ENCODE results near the gene EDARADD.

The EDARADD gene

DNA sequence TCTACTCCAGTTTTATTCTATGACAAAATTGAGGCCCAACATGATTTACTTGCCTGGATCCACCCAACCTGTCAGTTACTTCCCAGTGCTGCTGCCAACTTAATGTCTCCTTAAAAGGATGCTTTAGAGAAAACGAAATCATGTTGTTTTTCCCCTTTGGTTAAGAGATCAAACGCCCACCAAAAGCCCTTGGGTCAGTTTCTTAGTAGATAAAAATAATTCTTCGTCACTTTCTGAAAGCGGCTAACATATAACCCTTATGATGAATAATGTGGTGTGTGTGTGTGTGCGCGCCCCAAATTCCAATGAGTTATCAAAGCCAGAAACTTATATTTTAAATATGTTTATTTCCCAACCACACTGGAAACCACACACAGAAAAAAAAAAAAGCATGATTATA lies 77.0 kb downstream of the EDARADD start:
- Histone ChIP-seq H3K4me1 (ENCODE audit: insufficient read depth, low read length) (no peaks in the 10 kb centered on the region), H3K4me2 (ENCODE audit: insufficient read depth, low read length) (no peak overlapping the region), H4K20me1 (ENCODE audit: insufficient read depth, low read length) (no peaks in the 10 kb centered on the region), H3K79me2 (ENCODE audit: insufficient read depth, low read length) (no peaks in the 10 kb centered on the region), H2AFZ (ENCODE audit: low read depth, low read length) (no peak overlapping the region), H3K27ac (ENCODE audit: low read length) (no peak overlapping the region), H3K9ac (ENCODE audit: low read depth, low read length) (no peak overlapping the region), H3K4me3 (ENCODE audit: low read depth in 1 of 2, low read length in 2 of 2) (no peak overlapping the region), H3K27me3 (ENCODE audit: insufficient read depth, low read length, poor library complexity) (no peaks in the 10 kb centered on the region), H3K36me3 (ENCODE audit: insufficient read depth, low read length) (no peaks in the 10 kb centered on the region), H3K9me3 (ENCODE audit: insufficient read depth, low read length, severe bottlenecking) (no peaks in the 10 kb centered on the region)
- no peak for DNase-seq
- no peak for ATAC-seq (ENCODE audit: insufficient read depth, low read depth)
- no peak for TF ChIP-seq EZH2 (IDR thresholded peaks at IDR 0.05; ENCODE audit: borderline replicate concordance, low read depth, low read length, severe bottlenecking)
- TF ChIP-seq, protein P1, sequence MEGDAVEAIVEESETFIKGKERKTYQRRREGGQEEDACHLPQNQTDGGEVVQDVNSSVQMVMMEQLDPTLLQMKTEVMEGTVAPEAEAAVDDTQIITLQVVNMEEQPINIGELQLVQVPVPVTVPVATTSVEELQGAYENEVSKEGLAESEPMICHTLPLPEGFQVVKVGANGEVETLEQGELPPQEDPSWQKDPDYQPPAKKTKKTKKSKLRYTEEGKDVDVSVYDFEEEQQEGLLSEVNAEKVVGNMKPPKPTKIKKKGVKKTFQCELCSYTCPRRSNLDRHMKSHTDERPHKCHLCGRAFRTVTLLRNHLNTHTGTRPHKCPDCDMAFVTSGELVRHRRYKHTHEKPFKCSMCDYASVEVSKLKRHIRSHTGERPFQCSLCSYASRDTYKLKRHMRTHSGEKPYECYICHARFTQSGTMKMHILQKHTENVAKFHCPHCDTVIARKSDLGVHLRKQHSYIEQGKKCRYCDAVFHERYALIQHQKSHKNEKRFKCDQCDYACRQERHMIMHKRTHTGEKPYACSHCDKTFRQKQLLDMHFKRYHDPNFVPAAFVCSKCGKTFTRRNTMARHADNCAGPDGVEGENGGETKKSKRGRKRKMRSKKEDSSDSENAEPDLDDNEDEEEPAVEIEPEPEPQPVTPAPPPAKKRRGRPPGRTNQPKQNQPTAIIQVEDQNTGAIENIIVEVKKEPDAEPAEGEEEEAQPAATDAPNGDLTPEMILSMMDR (IDR thresholded peaks at IDR 0.05; ENCODE audit: borderline replicate concordance, extremely low read depth, low read length, poor library complexity, severe bottlenecking) = no peak

DNA sequence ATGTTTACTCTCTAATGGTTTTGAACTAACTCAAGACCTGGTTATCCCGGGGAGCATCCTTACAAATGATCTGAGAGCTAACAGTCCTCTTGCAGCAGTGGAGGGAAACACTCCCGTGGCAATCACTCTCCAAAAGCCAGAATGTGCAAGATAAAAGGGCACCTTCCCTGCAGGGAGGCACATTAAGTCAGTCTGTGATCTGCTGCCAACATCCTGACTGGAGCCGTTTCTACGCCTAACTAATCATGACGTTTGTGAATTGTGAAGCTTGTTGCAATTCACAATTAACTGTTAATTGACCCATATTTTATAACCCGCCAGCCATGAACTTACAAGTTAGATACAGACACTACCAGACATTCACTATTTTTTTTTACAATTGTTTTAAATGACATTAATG lies 77.6 kb downstream of the EDARADD start:
- DNase-seq = no peak
- H3K27ac ChIP-seq (ENCODE audit: low read length) = no peak overlapping the region

DNA sequence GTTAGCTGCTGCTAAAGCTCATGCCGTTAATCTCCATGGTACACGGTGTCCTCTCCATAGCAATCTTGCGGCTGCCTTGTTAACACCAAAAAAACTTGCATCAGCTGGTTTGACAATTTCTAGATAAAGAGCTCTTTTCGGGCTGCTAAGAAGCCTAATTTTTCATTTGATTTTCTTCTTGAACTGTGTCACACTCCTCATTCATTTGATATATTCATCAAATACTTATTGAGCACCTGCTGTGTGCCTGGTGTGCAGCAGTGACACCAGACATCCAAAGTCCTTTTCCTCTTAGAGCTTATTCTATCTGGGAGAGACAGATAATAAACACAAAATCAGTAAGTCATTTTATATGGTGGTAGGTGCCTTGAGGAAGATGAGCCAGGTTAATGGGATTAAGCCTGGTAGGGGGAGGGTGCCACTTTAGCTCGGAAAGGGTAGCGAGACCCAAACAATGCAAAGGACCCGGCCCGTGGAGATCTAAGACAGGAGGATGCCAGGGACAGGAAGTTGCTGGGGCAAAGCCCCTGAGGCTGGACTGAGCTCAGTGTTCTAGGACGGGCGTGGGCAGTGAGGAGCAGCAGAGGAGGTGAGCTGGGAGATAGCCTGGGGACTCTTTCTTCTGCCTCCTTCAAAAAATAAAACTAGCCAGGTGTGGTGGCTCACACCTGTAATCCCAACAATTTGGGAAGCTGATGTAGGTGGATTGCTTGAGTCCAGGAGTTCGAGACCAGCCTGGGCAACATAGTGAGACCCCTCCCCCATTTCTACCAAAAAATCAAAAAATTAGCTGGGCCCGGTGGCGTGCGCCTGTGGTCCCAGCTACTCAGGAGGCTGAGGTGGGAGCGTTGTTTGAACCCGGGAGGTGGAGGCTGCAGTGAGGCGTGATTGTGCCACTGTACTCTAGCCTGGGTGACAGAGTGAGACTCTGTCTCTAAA lies 79.0 kb downstream of the EDARADD start:
- Histone ChIP-seq H3K4me1 (ENCODE audit: insufficient read depth, low read length) (no peaks in the 10 kb centered on the region), H3K36me3 (ENCODE audit: insufficient read depth, low read length) (no peaks in the 10 kb centered on the region), H3K27ac (ENCODE audit: low read length) (no peak overlapping the region), H3K4me3 (ENCODE audit: low read depth in 1 of 2, low read length in 2 of 2) (no peak overlapping the region), H3K79me2 (ENCODE audit: insufficient read depth, low read length) (no peaks in the 10 kb centered on the region), H3K4me2 (ENCODE audit: insufficient read depth, low read length) (no peak overlapping the region), H3K27me3 (ENCODE audit: insufficient read depth, low read length, poor library complexity) (no peaks in the 10 kb centered on the region), H2AFZ (ENCODE audit: low read depth, low read length) (no peak overlapping the region), H3K9me3 (ENCODE audit: insufficient read depth, low read length, severe bottlenecking) (no peaks in the 10 kb centered on the region), H4K20me1 (ENCODE audit: insufficient read depth, low read length) (no peaks in the 10 kb centered on the region), H3K9ac (ENCODE audit: low read depth, low read length) (no peak overlapping the region)
- no peak for DNase-seq
- TF ChIP-seq, protein P1 (IDR thresholded peaks at IDR 0.05; ENCODE audit: borderline replicate concordance, extremely low read depth, low read length, poor library complexity, severe bottlenecking) = no peak
- TF ChIP-seq EZH2 (IDR thresholded peaks at IDR 0.05; ENCODE audit: borderline replicate concordance, low read depth, low read length, severe bottlenecking) = no peak
- no peak for ATAC-seq (ENCODE audit: insufficient read depth, low read depth)

More for the DNA sequence above, 77.6 kb downstream of the EDARADD start:
- Histone ChIP-seq H3K4me2 (ENCODE audit: insufficient read depth, low read length) (no peak overlapping the region), H3K27me3 (ENCODE audit: insufficient read depth, low read length, poor library complexity) (no peaks in the 10 kb centered on the region), H3K9me3 (ENCODE audit: insufficient read depth, low read length, severe bottlenecking) (no peaks in the 10 kb centered on the region), H2AFZ (ENCODE audit: low read depth, low read length) (no peak overlapping the region), H4K20me1 (ENCODE audit: insufficient read depth, low read length) (no peaks in the 10 kb centered on the region), H3K4me1 (ENCODE audit: insufficient read depth, low read length) (no peaks in the 10 kb centered on the region), H3K79me2 (ENCODE audit: insufficient read depth, low read length) (no peaks in the 10 kb centered on the region), H3K9ac (ENCODE audit: low read depth, low read length) (no peak overlapping the region), H3K36me3 (ENCODE audit: insufficient read depth, low read length) (no peaks in the 10 kb centered on the region), H3K4me3 (ENCODE audit: low read depth in 1 of 2, low read length in 2 of 2) (no peak overlapping the region)
- TF ChIP-seq EZH2 (IDR thresholded peaks at IDR 0.05; ENCODE audit: borderline replicate concordance, low read depth, low read length, severe bottlenecking) = no peak
- TF ChIP-seq, protein P1 (IDR thresholded peaks at IDR 0.05; ENCODE audit: borderline replicate concordance, extremely low read depth, low read length, poor library complexity, severe bottlenecking) = no peak
- no peak for ATAC-seq (ENCODE audit: insufficient read depth, low read depth)
